ENCODE measurements around the gene SIGMAR1. TPM values are rescaled to one million over a fixed set of nuclear protein-coding genes. Genes with fewer than 3 reads are reported as not detected.

SIGMAR1 gene
- total and polyA plus RNA-seq, 2 of the 8 experiments (the other 6 are each of a cell fraction or from before 2014, with no cell fraction given): 84.2 to 134 TPM

GRCh38 chr9:34601937-34602573 lies 35.5 kb downstream of the SIGMAR1 start (continued):
- TF ChIP-seq SRF (IDR thresholded peaks at IDR 0.05; ENCODE audit: low read depth, low read length) (no peak), KDM1A (IDR thresholded peaks at IDR 0.05; ENCODE audit: borderline replicate concordance, low read length) (no peak), POU5F1 (IDR thresholded peaks at IDR 0.05; ENCODE audit: low read depth, low read length) (peak; percentile 65; the same call in 1 of the 2 replicates), GABPA (IDR thresholded peaks at IDR 0.05; ENCODE audit: borderline replicate concordance, insufficient read depth, low read length) (no peak)
